WTC11 (cell line): ENCODE results near the gene HSPA12A. TPM values are rescaled to one million over a fixed set of nuclear protein-coding genes. Genes with fewer than 3 reads are reported as not detected.

Source experiments
- ATAC-seq: fragments of 200-7000 bp; cut with Tn5 transposase; 2 replicates; pipeline ENCODE4 v1.10.0; 2021; ENCODE audit warnings: mild to moderate bottlenecking, moderate library complexity
- CTCF ChIA-PET: fragments of 300-600 bp; sonication (Branson Sonifier 250); formaldehyde crosslinking; loops from one replicate; lab custom pipeline; 2021; ENCODE audit warnings: antibody characterized with exemption; lab: Charles Lee
- POLR2A ChIA-PET: fragments of 350-600 bp; sonication (Branson Sonifier 250); formaldehyde crosslinking; loops from one replicate; lab custom pipeline; 2021; ENCODE audit warnings: antibody characterized with exemption; lab: Charles Lee
- DNase-seq: peaks from one replicate; pipeline ENCODE4 v3.0.0; 2021; ENCODE audit warnings: low spot score
- H3K27ac Mint-ChIP-seq: 2 replicates; pipeline ENCODE4 v1.8.0; 2021; ENCODE audit warnings: mixed read lengths
- H3K27me3 Mint-ChIP-seq: 2 replicates; pipeline ENCODE4 v1.8.0; 2021; ENCODE audit warnings: low read depth, mild to moderate bottlenecking, moderate library complexity, mixed read lengths
- H3K36me3 Mint-ChIP-seq: 2 replicates; pipeline ENCODE4 v1.8.0; 2021; ENCODE audit warnings: mixed read lengths
- H3K4me1 Mint-ChIP-seq: 2 replicates; pipeline ENCODE4 v1.8.0; 2022; ENCODE audit warnings: mixed read lengths
- H3K4me3 Mint-ChIP-seq: 2 replicates; pipeline ENCODE4 v1.8.0; 2021; ENCODE audit warnings: mild to moderate bottlenecking, moderate library complexity, mixed read lengths
- H3K9me3 Mint-ChIP-seq: 2 replicates; pipeline ENCODE4 v1.8.0; 2021; ENCODE audit warnings: mixed read lengths
- ATF1 ChIP-seq: sonication (generic); formaldehyde crosslinking; IDR thresholded peaks from 2 replicates; pipeline ENCODE4 v1.8.1; 2023; ENCODE audit warnings: mild to moderate bottlenecking, moderate library complexity, missing genetic modification reagents
- CDX4 ChIP-seq: fragments of 250-450 bp; sonication (Bioruptor Pico); IDR thresholded peaks from 2 replicates; pipeline ENCODE4 v1.9.0; 2021; ENCODE audit warnings: moderate library complexity, mild to moderate bottlenecking, inconsistent platforms, borderline replicate concordance
- ELF4 ChIP-seq: sonication (generic); formaldehyde crosslinking; IDR thresholded peaks from 2 replicates; pipeline ENCODE4 v1.8.1; 2022; ENCODE audit warnings: low read depth, mild to moderate bottlenecking, moderate library complexity, missing genetic modification reagents
- FOXJ3 ChIP-seq: sonication (generic); formaldehyde crosslinking; IDR thresholded peaks from 2 replicates; pipeline ENCODE4 v1.9.0; 2021; ENCODE audit warnings: missing genetic modification reagents, mild to moderate bottlenecking, borderline replicate concordance
- FOXK1 ChIP-seq: sonication (generic); formaldehyde crosslinking; IDR thresholded peaks from 2 replicates; pipeline ENCODE4 v1.8.0; 2022; ENCODE audit warnings: mild to moderate bottlenecking, moderate library complexity, missing genetic modification reagents
- HMGA2 ChIP-seq: fragments of 250-450 bp; sonication (Bioruptor Pico); IDR thresholded peaks from 2 replicates; pipeline ENCODE4 v1.4.0; 2021; ENCODE audit warnings: mild to moderate bottlenecking, moderate library complexity
- KAT7 ChIP-seq: sonication (generic); formaldehyde crosslinking; IDR thresholded peaks from 2 replicates; pipeline ENCODE4 v1.8.1; 2023; ENCODE audit warnings: missing genetic modification reagents, mild to moderate bottlenecking, borderline replicate concordance
- NFATC4 ChIP-seq: fragments of 250-450 bp; sonication (Bioruptor Pico); IDR thresholded peaks from 2 replicates; pipeline ENCODE4 v1.9.0; 2021; ENCODE audit warnings: mild to moderate bottlenecking
- NFE2L1 ChIP-seq: sonication (generic); formaldehyde crosslinking; IDR thresholded peaks from 2 replicates; pipeline ENCODE4 v1.8.1; 2023; ENCODE audit warnings: missing genetic modification reagents
- NR2C2 ChIP-seq: sonication (generic); formaldehyde crosslinking; IDR thresholded peaks from 2 replicates; pipeline ENCODE4 v1.8.0; 2022; ENCODE audit warnings: mild to moderate bottlenecking, missing genetic modification reagents
- OVOL2 ChIP-seq: fragments of 250-450 bp; sonication (Bioruptor Pico); IDR thresholded peaks from 2 replicates; pipeline ENCODE4 v1.9.0; 2021; ENCODE audit warnings: mild to moderate bottlenecking, borderline replicate concordance
- RORB ChIP-seq: fragments of 250-450 bp; sonication (Bioruptor Pico); IDR thresholded peaks from 2 replicates; pipeline ENCODE4 v1.9.0; 2021; ENCODE audit warnings: mild to moderate bottlenecking
- SMAD4 ChIP-seq: sonication (generic); formaldehyde crosslinking; IDR thresholded peaks from 2 replicates; pipeline ENCODE4 v1.8.0; 2022; ENCODE audit warnings: mild to moderate bottlenecking, missing genetic modification reagents
- SP1 ChIP-seq: sonication (generic); formaldehyde crosslinking; conservative IDR thresholded peaks from 2 replicates; pipeline ENCODE4 v1.8.1; 2022; ENCODE audit warnings: missing genetic modification reagents
- TEAD1 ChIP-seq: sonication (generic); formaldehyde crosslinking; IDR thresholded peaks from 2 replicates; pipeline ENCODE4 v1.8.0; 2022; ENCODE audit warnings: mild to moderate bottlenecking, missing genetic modification reagents
- USF1 ChIP-seq: sonication (generic); formaldehyde crosslinking; IDR thresholded peaks from 2 replicates; pipeline ENCODE4 v1.8.0; 2022; ENCODE audit warnings: mild to moderate bottlenecking, missing genetic modification reagents
- ZBTB21 ChIP-seq: sonication (generic); formaldehyde crosslinking; IDR thresholded peaks from 2 replicates; pipeline ENCODE4 v1.8.1; 2023; ENCODE audit warnings: mild to moderate bottlenecking, missing genetic modification reagents, borderline replicate concordance
- ZNF232 ChIP-seq: sonication (generic); formaldehyde crosslinking; IDR thresholded peaks from 2 replicates; pipeline ENCODE4 v1.8.0; 2022; ENCODE audit warnings: mild to moderate bottlenecking, missing genetic modification reagents
- ZNF396 ChIP-seq: fragments of 250-450 bp; sonication (Bioruptor Pico); IDR thresholded peaks from 2 replicates; pipeline ENCODE4 v1.8.0; 2021; ENCODE audit warnings: mild to moderate bottlenecking, moderate library complexity, borderline replicate concordance
- ZNF423 ChIP-seq: fragments of 250-450 bp; sonication (Bioruptor Pico); IDR thresholded peaks from 2 replicates; pipeline ENCODE4 v2.1.2; 2022; ENCODE audit warnings: mild to moderate bottlenecking, moderate library complexity
- ZNF532 ChIP-seq: fragments of 250-450 bp; sonication (Bioruptor Pico); IDR thresholded peaks from 2 replicates; pipeline ENCODE4 v1.9.0; 2021; ENCODE audit warnings: mild to moderate bottlenecking, borderline replicate concordance
- total RNA-seq: library from RNA; stranded (reverse); gene quantifications from 3 replicates; pipeline ENCODE4 v1.2.3, GENCODE V29; 2021
- TF ChIP-seq, protein P1 (sequence below): fragments of 250-450 bp; sonication (Bioruptor Pico); IDR thresholded peaks from 2 replicates; pipeline ENCODE4 v1.9.0; 2021; ENCODE audit warnings: mild to moderate bottlenecking
- TF ChIP-seq, protein P2 (sequence below): sonication (generic); formaldehyde crosslinking; IDR thresholded peaks from 2 replicates; pipeline ENCODE4 v1.8.1; 2023; ENCODE audit warnings: mild to moderate bottlenecking, missing genetic modification reagents, borderline replicate concordance

Gene HSPA12A
- total RNA-seq, 1 experiment from 2014 or later = 7.2 TPM

DNA sequence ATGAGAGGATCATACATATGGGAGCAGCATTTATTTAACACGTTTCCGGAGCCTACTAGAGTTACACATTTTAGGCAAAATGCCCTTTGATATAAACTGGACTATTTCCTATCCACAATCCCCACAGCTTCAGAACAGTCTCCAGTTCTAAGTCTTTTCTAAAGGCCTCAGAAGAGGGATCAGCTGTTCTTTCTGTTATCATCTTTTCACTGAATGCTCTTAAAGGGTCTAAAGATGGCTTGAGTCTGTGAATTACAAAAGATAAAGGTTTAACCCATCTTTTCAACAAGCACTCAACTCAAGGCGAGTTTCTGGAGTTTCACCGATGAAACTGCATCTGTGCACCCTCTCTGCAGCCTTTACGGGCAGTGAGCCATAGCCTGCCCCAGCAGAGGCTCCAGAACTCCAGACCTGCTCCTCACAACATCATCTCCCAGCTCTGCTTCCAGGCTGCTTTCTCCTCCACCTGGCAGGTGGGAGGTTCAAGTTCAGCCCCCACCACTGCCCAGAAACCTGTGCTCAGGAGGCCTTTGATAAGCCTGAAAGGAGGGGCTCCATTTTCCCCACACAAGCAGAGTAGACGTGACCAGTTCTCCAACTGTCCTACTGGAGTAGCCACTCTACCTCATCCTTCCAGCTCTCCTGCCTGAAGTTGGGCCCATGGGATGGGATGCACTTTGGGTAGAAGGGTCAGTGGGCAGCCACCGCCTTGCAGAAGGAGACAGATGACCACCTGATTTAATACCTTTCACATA is 53.4 kb downstream of the HSPA12A start:
- Mint-ChIP-seq H3K9me3 (peaks cover 4% of the 10 kb centered on the region; the same call in 1 of the 2 replicates), H3K36me3 (no peaks in the 10 kb centered on the region; the same call in 1 of the 2 replicates), H3K4me1 (peaks cover 45% of the 10 kb centered on the region), H3K27ac (no peak overlapping the region)
- ChIA-PET CTCF (interaction anchor here (0.8 to 1.8 kb wide), 4 partner anchors 31 to 486 kb away, joined by 3 to 7 read pairs (median 4); no protein-coding TSS in a partner anchor), POLR2A (no interaction called here)
- DNase-seq = no peak
- TF ChIP-seq ATF1 (CRISPR knock-in tag) (no peak), SP1 (CRISPR knock-in tag) (no peak), OVOL2 (CRISPR knock-in tag) (no peak), SMAD4 (CRISPR knock-in tag) (no peak), ZBTB21 (CRISPR knock-in tag) (no peak), TEAD1 (CRISPR knock-in tag) (no peak), HMGA2 (CRISPR knock-in tag) (no peak), USF1 (CRISPR knock-in tag) (no peak), ZNF232 (CRISPR knock-in tag) (no peak), FOXJ3 (no peak), RORB (CRISPR knock-in tag) (no peak), FOXK1 (CRISPR knock-in tag) (no peak), ELF4 (CRISPR knock-in tag) (no peak), ZNF532 (no peak)
- TF ChIP-seq, protein P1, sequence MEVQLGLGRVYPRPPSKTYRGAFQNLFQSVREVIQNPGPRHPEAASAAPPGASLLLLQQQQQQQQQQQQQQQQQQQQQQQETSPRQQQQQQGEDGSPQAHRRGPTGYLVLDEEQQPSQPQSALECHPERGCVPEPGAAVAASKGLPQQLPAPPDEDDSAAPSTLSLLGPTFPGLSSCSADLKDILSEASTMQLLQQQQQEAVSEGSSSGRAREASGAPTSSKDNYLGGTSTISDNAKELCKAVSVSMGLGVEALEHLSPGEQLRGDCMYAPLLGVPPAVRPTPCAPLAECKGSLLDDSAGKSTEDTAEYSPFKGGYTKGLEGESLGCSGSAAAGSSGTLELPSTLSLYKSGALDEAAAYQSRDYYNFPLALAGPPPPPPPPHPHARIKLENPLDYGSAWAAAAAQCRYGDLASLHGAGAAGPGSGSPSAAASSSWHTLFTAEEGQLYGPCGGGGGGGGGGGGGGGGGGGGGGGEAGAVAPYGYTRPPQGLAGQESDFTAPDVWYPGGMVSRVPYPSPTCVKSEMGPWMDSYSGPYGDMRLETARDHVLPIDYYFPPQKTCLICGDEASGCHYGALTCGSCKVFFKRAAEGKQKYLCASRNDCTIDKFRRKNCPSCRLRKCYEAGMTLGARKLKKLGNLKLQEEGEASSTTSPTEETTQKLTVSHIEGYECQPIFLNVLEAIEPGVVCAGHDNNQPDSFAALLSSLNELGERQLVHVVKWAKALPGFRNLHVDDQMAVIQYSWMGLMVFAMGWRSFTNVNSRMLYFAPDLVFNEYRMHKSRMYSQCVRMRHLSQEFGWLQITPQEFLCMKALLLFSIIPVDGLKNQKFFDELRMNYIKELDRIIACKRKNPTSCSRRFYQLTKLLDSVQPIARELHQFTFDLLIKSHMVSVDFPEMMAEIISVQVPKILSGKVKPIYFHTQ = no peak
- TF ChIP-seq, all 79 proteins: peak for 0
- ATAC-seq = no peak
- Mint-ChIP-seq H3K27me3 (no peaks in the 10 kb centered on the region), H3K4me3 (no peak overlapping the region)

DNA sequence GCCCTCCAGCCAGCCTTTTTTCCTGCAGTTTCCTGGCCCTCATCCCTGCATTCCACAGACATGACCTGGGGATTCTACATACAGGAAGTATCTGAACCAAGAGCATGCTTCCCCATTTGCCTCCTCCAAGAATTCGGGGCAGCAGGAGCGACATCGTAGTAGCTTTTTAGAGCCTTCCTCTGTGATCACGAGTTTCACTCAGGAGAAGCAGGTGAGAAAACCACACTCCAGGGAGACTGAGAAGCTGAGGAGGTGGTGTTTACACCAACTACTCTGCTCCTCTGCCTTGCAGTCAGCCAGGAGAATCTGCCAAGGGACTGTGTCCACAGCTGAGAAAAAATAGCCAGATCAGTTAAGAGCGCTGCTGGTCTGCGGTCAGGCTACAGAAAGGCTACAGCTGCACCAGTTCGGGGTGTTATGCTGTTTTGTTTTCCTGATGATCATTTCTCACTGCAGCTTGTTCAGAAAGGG is 54.1 kb downstream of the HSPA12A start:
- Mint-ChIP-seq H3K4me1 (peaks cover 38% of the 10 kb centered on the region), H3K4me3 (no peak overlapping the region), H3K27me3 (no peaks in the 10 kb centered on the region), H3K9me3 (peaks cover 4% of the 10 kb centered on the region; the same call in 1 of the 2 replicates), H3K36me3 (no peaks in the 10 kb centered on the region; the same call in 1 of the 2 replicates), H3K27ac (no peak overlapping the region)
- DNase-seq (no peak), ATAC-seq (no peak; the same call in 1 of the 2 replicates)
- POLR2A ChIA-PET = no interaction called here
- CTCF ChIA-PET = interaction anchor here (1.2 to 1.9 kb wide), 6 partner anchors 55 to 487 kb away, joined by 3 to 8 read pairs (median 4); partner anchors contain the start of gene HSPA12A
- TF ChIP-seq, protein P2, sequence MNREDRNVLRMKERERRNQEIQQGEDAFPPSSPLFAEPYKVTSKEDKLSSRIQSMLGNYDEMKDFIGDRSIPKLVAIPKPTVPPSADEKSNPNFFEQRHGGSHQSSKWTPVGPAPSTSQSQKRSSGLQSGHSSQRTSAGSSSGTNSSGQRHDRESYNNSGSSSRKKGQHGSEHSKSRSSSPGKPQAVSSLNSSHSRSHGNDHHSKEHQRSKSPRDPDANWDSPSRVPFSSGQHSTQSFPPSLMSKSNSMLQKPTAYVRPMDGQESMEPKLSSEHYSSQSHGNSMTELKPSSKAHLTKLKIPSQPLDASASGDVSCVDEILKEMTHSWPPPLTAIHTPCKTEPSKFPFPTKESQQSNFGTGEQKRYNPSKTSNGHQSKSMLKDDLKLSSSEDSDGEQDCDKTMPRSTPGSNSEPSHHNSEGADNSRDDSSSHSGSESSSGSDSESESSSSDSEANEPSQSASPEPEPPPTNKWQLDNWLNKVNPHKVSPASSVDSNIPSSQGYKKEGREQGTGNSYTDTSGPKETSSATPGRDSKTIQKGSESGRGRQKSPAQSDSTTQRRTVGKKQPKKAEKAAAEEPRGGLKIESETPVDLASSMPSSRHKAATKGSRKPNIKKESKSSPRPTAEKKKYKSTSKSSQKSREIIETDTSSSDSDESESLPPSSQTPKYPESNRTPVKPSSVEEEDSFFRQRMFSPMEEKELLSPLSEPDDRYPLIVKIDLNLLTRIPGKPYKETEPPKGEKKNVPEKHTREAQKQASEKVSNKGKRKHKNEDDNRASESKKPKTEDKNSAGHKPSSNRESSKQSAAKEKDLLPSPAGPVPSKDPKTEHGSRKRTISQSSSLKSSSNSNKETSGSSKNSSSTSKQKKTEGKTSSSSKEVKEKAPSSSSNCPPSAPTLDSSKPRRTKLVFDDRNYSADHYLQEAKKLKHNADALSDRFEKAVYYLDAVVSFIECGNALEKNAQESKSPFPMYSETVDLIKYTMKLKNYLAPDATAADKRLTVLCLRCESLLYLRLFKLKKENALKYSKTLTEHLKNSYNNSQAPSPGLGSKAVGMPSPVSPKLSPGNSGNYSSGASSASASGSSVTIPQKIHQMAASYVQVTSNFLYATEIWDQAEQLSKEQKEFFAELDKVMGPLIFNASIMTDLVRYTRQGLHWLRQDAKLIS (CRISPR knock-in tag) = no peak
- no peak for TF ChIP-seq KAT7 (CRISPR knock-in tag)
- no peak for TF ChIP-seq NFATC4 (CRISPR knock-in tag)
- no peak for TF ChIP-seq NFE2L1 (CRISPR knock-in tag)
- TF ChIP-seq CDX4 (CRISPR knock-in tag) = no peak
- TF ChIP-seq ZNF396 = no peak
- no peak for TF ChIP-seq NR2C2 (CRISPR knock-in tag)
- no peak for TF ChIP-seq ZNF423 (CRISPR knock-in tag)
- TF ChIP-seq FOXK1 (CRISPR knock-in tag) = no peak
